ENCODE results near the gene CD300E.
"Not testable (repeated sequence)": the region's sequence is repeated elsewhere in the genome, so short reads cannot be mapped to it uniquely, and the experiment has no call there.

CD300E gene

DNA sequence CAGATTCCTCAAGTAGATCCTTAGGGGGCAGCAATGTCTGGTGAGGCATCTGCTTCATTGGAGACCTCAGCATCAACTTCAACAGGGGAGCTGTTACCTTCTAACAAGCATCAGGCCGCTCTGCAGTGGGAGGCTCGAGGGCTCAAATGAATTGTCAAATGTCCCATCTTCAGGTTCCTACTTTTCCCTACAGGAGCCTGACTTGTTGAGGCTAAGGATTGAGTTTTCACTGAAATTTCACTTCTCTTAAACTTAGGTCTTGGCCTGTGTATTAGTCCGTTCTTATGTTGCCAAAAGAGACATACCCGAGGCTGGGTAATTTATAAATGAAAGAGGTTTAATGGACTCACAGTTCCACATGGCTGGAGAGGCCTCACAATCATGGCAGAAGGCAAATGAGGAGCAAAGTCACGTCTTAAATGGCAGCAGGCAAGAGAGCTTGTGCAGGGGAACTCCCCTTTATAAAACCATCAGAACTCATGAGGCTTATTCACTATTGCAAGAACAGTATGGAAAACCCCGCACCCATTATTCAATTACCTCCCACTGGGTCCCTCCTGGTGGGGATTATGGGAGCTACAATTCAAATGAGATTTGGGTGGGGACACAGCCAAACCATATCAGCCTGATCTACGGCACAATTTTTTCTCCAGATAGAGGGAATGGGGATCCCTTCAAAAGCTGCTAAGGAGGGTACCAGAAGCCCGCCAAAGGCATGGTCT, 26.3 kb downstream of the CD300E start:
- no peak for DNase-seq

DNA sequence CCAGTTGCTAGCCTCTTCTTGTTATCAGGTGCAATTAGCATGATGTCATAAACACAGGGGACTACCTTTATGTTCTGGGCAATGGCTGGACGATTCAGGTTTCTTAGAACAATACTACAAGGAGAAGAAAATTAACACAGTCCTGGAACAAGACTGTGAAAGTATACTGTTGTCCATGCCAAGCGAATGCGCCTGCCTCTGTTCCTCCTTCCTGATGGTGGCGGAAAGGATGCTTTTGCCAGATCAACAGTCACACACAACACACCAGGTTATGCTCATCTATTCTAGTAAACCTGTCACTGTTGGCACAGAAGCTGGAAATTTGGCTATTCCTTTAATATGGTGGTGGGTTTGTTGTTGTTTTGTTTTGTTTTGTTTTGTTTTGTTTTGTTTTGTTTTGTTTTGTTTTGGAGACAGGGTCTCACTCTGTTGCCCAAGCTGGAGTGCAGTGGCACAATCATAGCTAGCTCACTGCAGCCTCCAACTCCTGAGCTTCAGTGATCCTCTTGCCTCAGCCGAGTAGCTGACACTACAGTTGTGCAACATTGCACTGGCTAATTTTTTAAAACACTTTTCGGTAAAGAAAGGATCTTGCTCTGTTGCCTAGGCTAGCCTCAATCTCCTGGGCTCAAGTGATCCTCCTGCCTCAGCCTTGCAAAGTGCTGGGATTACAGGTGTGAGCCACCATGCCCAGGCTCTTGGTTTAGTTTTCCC, 28.3 kb downstream of the CD300E start:
- DNase-seq = no peak

DNA sequence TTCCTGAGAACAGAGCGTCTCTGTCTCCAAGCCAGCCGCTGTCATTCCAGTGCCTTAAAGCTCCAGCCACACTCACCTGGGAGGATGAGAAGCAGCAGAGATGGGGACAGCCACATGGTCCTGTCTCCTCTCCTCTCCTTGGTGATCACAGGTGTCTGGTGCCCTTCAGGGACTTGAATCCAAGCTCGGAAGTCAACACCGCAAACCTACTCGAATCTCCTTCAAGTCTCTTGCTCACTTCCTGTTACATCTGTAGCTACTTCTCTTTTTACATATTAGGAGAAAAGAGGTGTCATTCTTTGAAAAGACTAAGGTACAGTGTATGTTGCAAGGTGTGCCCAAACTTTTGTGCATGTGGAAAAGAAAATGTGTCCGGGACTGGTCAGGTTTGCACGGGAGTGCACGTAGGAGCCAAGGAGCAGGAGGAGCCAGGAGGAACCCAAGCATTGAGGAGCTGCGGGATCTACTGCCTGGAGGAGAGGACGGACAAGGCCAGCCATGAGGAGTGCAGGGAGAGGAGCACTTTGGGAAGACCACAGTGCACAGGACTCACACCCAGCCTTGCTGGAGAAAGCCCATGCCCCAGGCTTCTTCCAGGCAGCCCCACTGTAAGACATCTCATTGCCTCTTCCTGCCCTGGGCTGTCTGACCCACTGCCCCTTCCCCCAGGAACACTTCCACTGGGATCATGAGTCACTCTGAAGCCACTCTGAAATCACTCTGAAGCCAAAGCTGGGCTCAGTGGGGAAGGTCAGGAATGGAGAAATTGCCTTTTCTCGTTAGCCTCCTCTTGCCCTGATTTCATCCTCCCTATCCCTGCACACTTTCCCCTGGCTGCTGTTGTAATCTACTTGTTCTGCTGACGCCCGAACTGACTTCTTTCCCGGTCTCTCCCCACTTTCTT, 31.2 kb downstream of the CD300E start, which contains the start of gene CD300LD:
Gene CD300LD, minus strand, starts transcription at position 197 of the 904 bp plus-strand sequence. Its CDS starts 81 bp downstream, at position 116.
- DNase-seq = no peak

DNA sequence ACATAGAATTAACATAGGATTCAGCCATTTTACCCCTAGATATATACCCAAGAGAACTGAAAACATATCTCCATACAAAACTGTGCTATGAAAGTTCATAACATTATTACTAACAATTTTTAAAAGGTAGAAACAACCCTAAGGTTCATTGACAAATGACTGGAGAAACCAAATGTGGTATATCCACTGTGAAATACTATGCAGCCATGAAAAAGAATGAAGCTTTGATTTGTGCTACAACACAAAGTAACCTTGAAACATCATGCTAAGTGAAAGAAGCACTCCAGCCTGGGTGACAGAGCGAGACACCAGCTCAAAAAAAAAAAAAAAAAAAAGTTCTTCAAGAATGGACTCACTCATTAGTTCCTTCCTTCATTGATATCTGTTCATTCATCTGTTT, 32.0 kb downstream of the CD300E start:
- DNase-seq = no peak

DNA sequence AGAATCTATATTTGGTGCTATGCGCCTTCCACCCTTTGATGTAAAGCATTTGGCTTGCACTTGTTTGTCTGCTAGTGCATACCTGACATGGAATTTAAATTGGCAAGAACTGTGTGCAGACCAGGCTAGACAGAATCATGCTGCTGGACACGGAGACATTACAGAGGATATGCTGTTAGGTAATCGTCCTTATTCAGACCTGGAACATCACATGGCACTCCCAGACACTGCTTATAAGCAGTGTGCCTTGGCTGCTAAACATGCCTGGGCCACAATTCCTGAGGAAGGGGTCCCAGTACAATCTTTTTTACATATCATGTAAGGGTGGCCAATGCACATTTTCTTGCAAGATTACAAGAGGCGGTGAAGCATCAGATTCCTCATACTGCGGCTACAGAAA, 37.8 kb downstream of the CD300E start:
- no peak for DNase-seq

DNA sequence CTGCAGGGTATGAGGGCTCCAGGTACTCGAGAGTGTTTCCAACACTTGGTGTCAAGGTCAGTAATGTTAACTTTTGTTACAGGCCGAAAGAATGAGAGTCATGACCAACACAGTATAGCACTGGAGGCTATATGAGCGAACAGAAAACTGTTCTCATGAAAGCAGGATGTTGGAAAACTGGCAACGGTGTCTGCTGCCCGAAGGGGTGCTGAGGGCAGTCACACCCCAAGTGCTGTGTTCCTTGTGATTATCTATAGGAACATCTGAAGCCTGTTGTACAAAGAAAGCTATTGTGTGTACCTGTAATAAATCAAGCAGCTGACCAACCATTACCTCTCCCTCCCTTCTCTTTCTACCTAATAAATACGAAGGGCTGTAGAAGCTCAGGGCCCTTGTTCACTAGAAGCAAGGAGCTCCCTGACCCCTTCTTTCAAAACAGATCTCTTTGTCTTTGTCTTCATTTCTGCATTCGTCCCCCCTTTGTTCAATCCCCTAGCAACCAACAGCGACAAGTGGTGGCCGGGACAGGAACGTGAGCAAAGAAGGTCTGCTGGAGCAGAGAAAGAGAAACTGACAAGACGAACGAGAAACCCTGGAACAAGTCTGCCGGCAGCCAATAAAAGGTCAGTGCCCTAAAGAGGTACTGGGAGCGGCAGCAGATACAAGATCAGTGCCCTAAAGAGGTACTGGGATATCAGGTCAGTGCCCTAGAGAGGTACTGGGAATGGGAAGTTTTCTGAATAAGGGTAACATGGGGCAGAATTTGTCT, 39.1 kb downstream of the CD300E start:
- DNase-seq = no peak

DNA sequence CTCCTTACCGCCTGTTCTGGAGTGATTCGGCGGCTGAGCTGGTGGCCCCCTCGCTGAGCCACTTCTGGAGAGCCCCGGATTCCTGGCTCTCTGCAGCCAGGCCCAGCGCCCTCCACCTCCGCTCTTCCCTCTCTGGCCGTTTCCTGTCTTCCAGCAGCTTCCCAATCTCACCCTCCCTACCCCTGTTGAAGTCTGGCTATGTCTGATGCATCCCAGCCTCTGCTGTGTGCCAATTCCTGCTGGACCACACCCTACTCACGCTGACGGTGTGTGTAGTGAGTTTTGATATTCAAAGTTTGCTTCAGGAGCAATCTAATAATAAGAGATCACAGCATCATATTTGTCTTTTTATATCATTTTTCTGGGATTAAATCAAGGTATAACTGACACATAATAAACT, 40.9 kb downstream of the CD300E start:
- no peak for DNase-seq

DNA sequence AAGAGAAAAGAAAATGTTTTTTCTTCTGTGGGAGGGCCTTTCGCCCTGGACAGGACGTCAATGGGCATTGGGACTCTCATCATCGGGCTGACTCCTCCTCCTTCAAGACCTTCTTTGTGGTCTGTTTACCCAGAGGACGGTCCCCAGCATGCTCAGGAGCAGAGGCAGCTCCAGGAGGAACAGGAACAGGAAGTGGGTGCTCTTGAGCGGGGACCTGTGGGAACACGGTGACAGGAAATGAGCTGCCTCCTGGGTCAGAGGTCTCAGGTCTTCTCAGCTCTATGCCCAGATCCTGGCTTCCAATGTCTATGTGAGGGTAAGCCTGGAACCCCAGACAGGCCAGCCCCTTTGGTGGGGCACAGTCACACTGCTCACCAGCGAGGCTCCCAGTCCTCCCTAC, 43.6 kb downstream of the CD300E start:
- no peak for DNase-seq

DNA sequence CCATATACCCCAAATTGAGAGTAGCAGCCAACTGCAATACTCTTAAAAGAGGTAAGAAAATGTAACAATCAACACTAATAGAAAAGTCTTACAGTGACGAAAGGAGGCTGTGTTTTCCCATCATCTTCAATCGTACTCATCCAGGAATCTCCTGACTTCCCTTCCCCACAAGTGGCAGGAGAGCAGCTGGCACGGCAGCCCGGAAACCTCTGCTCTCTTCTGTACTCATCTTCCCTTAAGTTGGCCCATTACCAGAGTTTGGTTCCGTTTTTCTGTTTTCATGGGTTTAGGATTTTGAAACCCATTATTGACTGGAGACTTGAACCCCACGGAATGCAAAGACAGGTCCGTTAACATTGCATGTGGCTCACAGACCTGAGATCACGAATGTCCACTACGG, 44.6 kb downstream of the CD300E start:
- no peak for DNase-seq

DNA sequence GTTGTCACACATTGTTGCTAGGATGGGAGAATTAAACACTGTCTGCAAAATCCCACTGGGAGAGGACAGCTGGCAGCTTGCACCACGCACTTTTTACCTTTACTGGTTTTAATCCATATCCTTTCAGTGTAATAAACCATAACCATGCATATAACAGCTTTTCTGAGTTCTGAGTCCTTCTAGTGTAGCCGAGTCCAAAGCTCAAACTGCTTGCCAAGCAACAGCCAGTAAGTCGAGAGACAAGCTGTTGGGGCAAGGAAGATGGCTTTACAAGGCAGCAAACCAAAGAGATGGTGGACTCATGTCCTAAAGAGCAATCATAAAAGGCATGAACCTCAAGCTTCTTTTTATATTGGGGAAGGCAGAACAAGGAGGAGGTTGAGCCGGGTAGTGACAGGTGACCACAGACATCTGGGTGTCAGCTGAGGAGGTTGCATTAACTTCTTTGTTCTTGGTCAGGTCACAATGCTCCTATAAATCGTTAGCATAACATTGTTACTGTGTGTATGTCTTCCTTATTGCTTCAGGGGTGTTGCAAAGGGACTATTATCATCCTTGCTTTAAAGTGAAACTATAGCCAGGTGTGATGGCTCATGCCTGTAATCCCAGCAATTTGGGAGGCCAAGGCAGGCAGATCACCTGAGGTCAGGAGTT, 48.9 kb downstream of the CD300E start:
- DNase-seq = no peak

DNA sequence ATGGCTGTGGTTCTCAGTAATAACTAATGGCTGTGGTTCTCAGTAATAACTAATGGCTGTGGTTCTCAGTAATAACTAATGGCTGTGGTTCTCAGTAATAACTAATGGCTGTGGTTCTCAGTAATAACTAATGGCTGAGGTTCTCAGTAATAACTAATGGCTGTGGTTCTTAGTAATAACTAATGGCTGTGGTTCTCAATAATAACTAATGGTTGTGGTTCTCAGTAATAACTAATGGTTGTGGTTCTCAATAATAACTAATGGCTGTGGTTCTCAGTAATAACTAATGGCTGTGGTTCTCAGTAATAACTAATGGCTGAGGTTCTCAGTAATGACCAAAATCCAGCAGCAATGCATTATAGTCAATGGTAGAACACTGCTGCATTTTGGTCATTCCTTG, 49.9 kb downstream of the CD300E start:
- DNase-seq = not testable (repeated sequence)

DNA sequence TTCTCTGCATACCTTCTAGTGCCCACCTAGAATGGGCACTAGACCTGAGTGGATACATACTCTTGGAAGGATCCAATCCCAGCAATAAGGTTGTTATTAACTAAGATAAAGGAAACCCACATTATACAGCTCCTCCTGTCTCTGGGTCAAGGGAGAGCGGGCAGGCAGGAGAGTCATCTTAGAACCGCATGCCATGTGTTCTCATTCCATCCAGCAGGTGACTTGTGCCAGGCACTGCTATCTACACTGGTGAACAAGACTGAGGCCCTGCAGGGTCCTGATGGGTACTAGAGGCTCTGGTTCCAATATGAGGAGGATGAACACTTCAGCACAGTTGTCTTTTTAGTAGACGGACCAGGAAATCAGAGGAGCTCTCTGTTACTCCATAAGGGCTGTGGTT, 50.4 kb downstream of the CD300E start:
- DNase-seq = no peak

DNA sequence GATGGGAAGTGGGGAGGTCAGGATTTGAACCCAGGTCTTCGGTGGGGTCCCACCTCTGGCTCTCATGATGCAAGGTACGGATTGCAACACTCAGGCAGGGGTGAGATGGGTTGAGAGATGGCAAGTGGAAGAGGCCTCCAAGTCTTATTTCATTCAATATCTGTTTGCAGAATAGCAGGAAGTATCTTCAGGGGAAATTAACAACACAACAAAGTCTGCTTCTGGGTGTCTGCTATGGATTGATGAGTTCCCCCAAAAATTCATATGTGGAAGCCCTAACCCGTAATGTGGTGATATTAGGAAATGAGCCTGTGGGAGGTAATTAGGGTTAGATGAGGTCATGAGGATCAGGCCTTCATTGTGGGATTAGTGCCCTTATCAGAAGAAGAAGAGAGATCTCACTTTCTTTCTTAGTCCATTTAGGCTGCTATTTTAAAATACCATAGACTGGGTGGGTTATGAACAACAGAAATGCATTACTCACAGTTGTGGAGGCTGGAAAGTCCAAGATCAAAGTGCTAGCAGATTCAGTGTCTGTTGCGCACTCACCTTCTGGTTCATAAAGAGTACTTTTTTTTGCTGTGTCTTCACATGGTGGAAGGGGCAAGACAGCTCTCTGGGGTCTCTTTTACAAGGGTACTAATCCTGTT, 51.8 kb downstream of the CD300E start:
- no peak for DNase-seq

DNA sequence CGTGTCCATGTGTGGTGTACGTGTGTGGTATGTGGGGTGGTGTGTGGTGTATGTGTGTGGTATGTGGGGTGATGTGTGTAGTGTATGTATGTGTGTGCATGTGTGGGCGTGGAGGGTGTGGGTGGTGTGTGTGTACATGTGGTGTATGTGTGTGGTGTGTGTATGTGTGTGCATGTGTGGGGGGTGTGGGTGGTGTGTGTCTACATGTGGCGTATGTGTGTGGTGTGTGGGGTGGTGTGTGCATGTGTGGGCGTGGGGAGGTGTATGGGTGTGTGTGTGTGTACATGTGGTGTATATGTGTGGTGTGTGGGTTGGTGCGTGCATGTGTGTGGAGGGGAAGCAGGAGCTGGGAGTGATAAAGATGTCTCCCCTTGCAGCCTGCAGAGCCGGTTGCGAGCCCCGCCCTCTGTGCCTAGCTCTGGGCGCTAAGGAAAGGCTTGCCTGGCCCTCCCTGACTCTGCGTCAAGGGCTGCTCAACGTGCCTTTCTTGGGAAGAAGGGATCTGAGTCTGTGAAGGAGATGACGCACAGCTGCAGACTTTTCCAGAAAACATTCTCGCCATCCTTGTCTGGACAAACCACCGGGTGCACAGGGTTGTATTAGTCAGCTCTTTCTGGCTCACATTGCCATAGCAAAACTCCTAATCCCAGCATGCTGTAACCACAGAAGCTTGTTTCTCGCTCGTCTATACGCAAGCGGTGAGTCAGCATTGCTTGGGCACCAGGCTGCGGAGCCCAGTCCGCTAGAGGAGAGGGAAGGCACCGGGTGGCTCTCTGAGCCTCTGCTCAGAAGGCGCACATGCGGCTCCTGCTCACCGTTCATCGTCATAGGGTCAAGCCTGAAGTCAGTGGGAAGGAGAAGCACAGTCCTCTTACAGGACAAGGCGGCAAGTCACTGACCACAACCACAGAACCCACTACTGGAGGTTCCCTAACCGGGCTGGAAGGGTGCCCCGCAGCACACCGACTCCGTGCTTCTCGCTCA, 54.2 kb downstream of the CD300E start:
- DNase-seq = peak; percentile 21

DNA sequence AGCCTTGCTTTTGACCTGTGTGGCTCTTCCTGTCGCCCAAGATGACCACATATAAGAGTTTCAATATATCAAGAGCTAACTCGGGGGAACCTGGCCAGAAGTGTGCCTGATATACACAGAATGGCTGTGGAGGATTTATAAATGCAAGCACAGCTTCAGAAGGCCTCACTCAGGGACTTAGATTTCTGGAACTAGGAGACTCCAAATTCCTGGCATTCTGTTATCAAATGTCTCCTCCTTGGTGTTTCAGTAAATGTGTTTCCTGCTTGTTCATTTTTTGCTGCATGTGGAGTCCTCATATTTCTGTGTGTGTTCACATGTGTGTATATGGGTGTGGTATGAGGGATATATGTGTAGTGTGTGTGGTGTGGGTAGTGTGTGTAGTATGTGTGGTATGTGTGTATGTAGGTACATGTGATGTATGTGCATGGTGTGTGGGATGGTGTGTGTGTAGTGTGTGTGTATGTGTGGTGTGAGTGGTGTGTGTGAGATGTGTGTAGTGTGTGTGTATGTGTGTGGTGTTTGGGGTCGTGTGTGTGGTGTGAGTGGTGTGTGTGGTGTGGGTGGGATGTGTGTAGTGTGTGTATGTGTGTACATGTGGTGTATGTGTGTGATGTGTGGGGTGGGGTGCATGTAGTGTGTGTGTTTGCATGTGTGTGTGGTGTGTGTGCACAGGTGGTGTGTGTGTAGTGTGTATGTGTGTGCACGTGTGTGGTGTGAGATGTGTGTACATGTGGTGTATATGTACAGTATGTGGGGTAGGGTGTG, 55.2 kb downstream of the CD300E start:
- DNase-seq = no peak

DNA sequence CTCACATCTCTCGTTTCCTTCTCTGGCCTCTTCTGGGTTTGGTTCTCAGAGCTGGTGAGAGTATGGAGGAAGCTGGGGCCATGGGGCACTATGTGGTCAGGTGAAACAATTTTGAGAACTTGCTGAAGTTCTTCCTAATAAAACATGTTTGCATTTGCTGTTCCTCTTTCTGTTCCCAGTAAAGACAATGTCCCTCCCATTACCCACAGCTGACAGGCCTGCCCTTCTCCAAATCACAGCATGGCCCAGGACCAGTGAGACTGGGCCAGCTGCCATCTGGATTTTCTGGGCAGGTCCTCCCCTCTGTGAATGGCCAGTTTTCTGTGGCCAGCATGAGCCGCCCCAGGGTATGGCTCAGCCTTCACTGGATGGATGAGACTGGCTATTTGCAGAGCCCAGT, 56.1 kb downstream of the CD300E start, which contains the start of gene CD300H:
Gene CD300H, minus strand, starts transcription at position 113 of the 400 bp plus-strand sequence.
- DNase-seq = no peak

DNA sequence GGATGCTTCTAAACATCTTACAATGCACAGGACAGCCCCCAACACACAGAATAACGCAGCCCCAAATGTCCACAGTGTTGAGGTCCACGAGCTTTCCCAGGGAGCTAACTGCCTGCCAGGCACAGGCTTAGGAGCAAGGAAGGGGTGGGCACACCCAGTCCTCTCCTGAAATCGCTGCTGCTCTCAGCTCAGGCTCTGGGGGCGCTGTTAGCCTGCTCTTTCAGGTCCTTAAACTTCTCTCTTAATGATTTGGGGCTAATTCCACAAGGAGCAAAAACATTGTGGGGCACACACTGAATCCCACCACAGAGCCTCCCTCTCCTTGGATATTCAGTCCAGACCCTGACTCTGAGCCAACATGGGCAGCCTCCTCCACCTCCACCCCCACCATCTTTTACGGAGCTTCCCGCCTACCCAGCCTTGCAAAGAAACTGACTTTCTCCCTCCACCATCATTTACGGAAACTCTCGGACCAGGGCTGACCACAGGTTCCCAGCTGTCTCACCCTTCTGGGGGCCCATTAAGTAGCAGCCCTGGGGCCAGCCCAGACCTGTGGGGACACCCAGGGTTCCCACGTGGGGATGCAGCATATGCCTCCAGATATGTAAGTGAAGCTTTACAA, 57.3 kb downstream of the CD300E start:
- peak; percentile 28 for DNase-seq

DNA sequence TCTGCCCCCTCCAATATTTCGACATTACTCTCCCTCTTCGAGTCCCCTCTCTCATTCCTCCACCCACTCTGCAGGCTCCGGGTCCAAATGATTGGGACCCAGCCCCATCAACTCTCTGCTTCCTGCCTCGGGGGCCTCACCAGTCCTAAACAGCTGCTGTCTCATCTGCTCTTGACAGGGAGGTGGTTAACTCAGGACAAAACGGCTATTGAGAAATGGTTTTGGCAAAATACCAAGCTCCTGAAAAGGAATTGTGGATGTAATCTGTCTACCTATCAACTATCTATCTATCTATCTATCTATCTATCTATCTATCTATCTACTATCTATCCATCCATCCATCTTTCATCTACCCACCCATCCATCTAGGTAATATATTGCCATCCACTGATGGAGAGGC, 58.4 kb downstream of the CD300E start:
- DNase-seq = no peak

DNA sequence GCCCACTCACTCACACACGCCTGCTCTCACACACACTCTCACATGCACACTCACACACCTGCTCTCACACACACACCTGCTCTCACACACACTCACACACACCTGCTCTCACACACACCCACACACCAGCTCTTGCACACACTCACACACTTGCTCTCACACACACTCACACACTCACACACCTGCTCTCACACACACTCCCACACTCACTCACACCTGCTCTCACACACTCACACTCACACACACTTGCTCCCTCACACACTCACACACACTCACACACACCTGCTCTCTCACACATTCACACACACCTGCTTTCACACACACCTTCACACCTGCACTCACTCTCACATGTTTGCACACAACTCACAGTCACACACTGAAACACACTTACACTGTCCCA, 60.2 kb downstream of the CD300E start:
- DNase-seq = no peak

Data from CD4-positive, alpha-beta T cell treated with Interleukin-10 for 1 hour (primary cell).